H9 (cell line): Measurements from ENCODE around the gene SGO2. TPM values are rescaled to one million over a fixed set of nuclear protein-coding genes. Genes with fewer than 3 reads are reported as not detected.

Experiments
- DNase-seq: peaks from one replicate; pipeline ENCODE4 v3.0.0-alpha.2; 2017
- H2AFZ ChIP-seq: one replicate; pipeline ENCODE4 v1.6.1; 2013; ENCODE audit warnings: mild to moderate bottlenecking, low read length, control low read depth, moderate library complexity
- H2AK5ac ChIP-seq: 2 replicates; pipeline ENCODE4 v1.6.1; 2013; ENCODE audit warnings: low read length, control low read depth, mixed read lengths; ENCODE audit not compliant: insufficient read length
- H2BK120ac ChIP-seq: one replicate; pipeline ENCODE4 v1.6.1; 2013; ENCODE audit warnings: low read depth, mild to moderate bottlenecking, low read length, control low read depth, inconsistent platforms; ENCODE audit not compliant: poor library complexity, severe bottlenecking
- H2BK12ac ChIP-seq: 2 replicates; pipeline ENCODE4 v1.6.1; 2013; ENCODE audit warnings: low read length, control low read depth, mixed read lengths, low read depth; ENCODE audit not compliant: insufficient read length
- H2BK15ac ChIP-seq: 2 replicates; pipeline ENCODE4 v1.6.1; 2013; ENCODE audit warnings: low read depth, low read length, control low read depth
- H2BK20ac ChIP-seq: one replicate; pipeline ENCODE4 v1.6.1; 2013; ENCODE audit warnings: low read depth, mild to moderate bottlenecking, low read length, control low read depth, inconsistent platforms; ENCODE audit not compliant: poor library complexity, severe bottlenecking
- H2BK5ac ChIP-seq: 2 replicates; pipeline ENCODE4 v1.6.1; 2013; ENCODE audit warnings: low read length, control low read depth, mixed read lengths; ENCODE audit not compliant: insufficient read length
- H3K14ac ChIP-seq: 2 replicates; pipeline ENCODE4 v1.6.1; 2013; ENCODE audit warnings: low read length, control low read depth; ENCODE audit not compliant: insufficient read depth
- H3K18ac ChIP-seq: 2 replicates; pipeline ENCODE4 v1.6.1; 2013; ENCODE audit warnings: low read depth, mild to moderate bottlenecking, mixed read lengths, low read length, control low read depth; ENCODE audit not compliant: insufficient read length
- H3K23ac ChIP-seq: 2 replicates; pipeline ENCODE4 v1.6.1; 2013; ENCODE audit warnings: low read length, control low read depth, mixed read lengths, low read depth; ENCODE audit not compliant: insufficient read length
- H3K23me2 ChIP-seq: 2 replicates; pipeline ENCODE4 v1.6.1; 2013; ENCODE audit warnings: low read depth, mild to moderate bottlenecking, mixed read lengths, low read length, control low read depth; ENCODE audit not compliant: insufficient read length, poor library complexity, severe bottlenecking
- H3K27ac ChIP-seq: 2 replicates; pipeline ENCODE4 v1.5.1; 2013; ENCODE audit warnings: low read length, control low read depth, mixed read lengths, low read depth; ENCODE audit not compliant: insufficient read length
- H3K27me3 ChIP-seq: 2 replicates; pipeline ENCODE4 v1.6.1; 2013; ENCODE audit warnings: low read length, control low read depth, inconsistent platforms; ENCODE audit not compliant: insufficient read depth
- H3K4ac ChIP-seq: 2 replicates; pipeline ENCODE4 v1.6.1; 2013; ENCODE audit warnings: low read depth, mild to moderate bottlenecking, control low read depth, inconsistent platforms, low read length, moderate library complexity
- H3K4me1 ChIP-seq: 2 replicates; pipeline ENCODE4 v1.6.1; 2013; ENCODE audit warnings: low read length, control low read depth, inconsistent platforms; ENCODE audit not compliant: insufficient read depth
- H3K4me2 ChIP-seq: 2 replicates; pipeline ENCODE4 v1.6.1; 2013; ENCODE audit warnings: low read length, control low read depth, mixed read lengths; ENCODE audit not compliant: insufficient read length, insufficient read depth
- H3K56ac ChIP-seq: 2 replicates; pipeline ENCODE4 v1.6.1; 2013; ENCODE audit warnings: low read depth, mild to moderate bottlenecking, mixed read lengths, low read length, control low read depth; ENCODE audit not compliant: insufficient read length
- H3K79me1 ChIP-seq: 2 replicates; pipeline ENCODE4 v1.6.1; 2013; ENCODE audit warnings: low read depth, mild to moderate bottlenecking, moderate library complexity, low read length, control low read depth, inconsistent platforms; ENCODE audit not compliant: insufficient read depth, poor library complexity, severe bottlenecking
- H3K79me2 ChIP-seq: 2 replicates; pipeline ENCODE4 v1.6.1; 2013; ENCODE audit warnings: low read length, control low read depth, inconsistent platforms; ENCODE audit not compliant: insufficient read depth
- H3K9ac ChIP-seq: 2 replicates; pipeline ENCODE4 v1.6.1; 2013; ENCODE audit warnings: low read length, control low read depth, mixed read lengths; ENCODE audit not compliant: insufficient read length; ENCODE audit errors: extremely low read depth
- H3K9me3 ChIP-seq: one replicate; pipeline ENCODE4 v1.6.1; 2013; ENCODE audit warnings: low read depth, low read length, inconsistent platforms; ENCODE audit not compliant: control insufficient read depth
- H3T11ph ChIP-seq: one replicate; pipeline ENCODE4 v1.6.1; 2013; ENCODE audit warnings: mild to moderate bottlenecking, low read length, control low read depth, inconsistent platforms
- H4K20me1 ChIP-seq: one replicate; pipeline ENCODE4 v1.6.1; 2013; ENCODE audit not compliant: control insufficient read depth, insufficient read length, insufficient read depth
- H4K5ac ChIP-seq: 2 replicates; pipeline ENCODE4 v1.6.1; 2013; ENCODE audit warnings: low read depth, mild to moderate bottlenecking, mixed read lengths, low read length, control low read depth; ENCODE audit not compliant: insufficient read length
- H4K8ac ChIP-seq: replicated peaks from 2 replicates; pipeline ENCODE4 v1.6.1; 2013; ENCODE audit warnings: low read length, control low read depth, mixed read lengths, low read depth; ENCODE audit not compliant: insufficient read length
- H4K91ac ChIP-seq: 2 replicates; pipeline ENCODE4 v1.6.1; 2013; ENCODE audit warnings: low read depth, mild to moderate bottlenecking, moderate library complexity, mixed read lengths, low read length, control low read depth; ENCODE audit not compliant: insufficient read length
- H3K27ac Mint-ChIP-seq, 3 experiments: 2 replicates in 2 of 3; 3 replicates in 1 of 3; pipeline ENCODE4 v1.8.0; 2020 to 2021; ENCODE audit warnings: mixed read lengths in 3 of 3, mild to moderate bottlenecking in 1 of 3, moderate library complexity in 1 of 3
- H3K27me3 Mint-ChIP-seq: 2 replicates; pipeline ENCODE4 v1.8.0; 2021; ENCODE audit warnings: low read depth, mild to moderate bottlenecking, moderate library complexity, mixed read lengths
- H3K36me3 Mint-ChIP-seq, 3 experiments: 2 replicates in 2 of 3; 3 replicates in 1 of 3; pipeline ENCODE4 v1.8.0; 2020 to 2021; ENCODE audit warnings: low read depth in 3 of 3, mixed read lengths in 3 of 3; ENCODE audit not compliant: insufficient read depth in 1 of 3
- H3K4me1 Mint-ChIP-seq, 2 experiments: 2 replicates each; pipeline ENCODE4 v1.8.0; 2020; ENCODE audit warnings: mixed read lengths in 2 of 2
- H3K4me3 Mint-ChIP-seq, 2 experiments: 2 replicates in 1 of 2; 3 replicates in 1 of 2; pipeline ENCODE4 v1.8.0; 2020 to 2021; ENCODE audit warnings: mild to moderate bottlenecking in 2 of 2, mixed read lengths in 2 of 2, moderate library complexity in 1 of 2
- H3K9me3 Mint-ChIP-seq, 2 experiments: 2 replicates in 1 of 2; 3 replicates in 1 of 2; pipeline ENCODE4 v1.8.0; 2020; ENCODE audit warnings: mild to moderate bottlenecking in 2 of 2, mixed read lengths in 2 of 2, moderate library complexity in 1 of 2
- WGBS: extraction: QIAGEN DNeasy Blood & Tissue Kit; methylation state at CpG from one replicate; pipeline ENCODE4 v1.1.7; 2013; ENCODE audit warnings: missing lambda C conversion rate, low lambda C conversion rate, mixed read lengths; ENCODE audit not compliant: insufficient read length; ENCODE audit errors: extremely low coverage; 5-methylcytosine and 5-hydroxymethylcytosine counted together
- total RNA-seq: library from RNA; stranded (reverse); gene quantifications from 2 replicates; pipeline ENCODE4 v1.2.1, GENCODE V29; 2021
- TF ChIP-seq, protein P1 (sequence below): fragments of 200-600 bp; sonication (generic); conservative IDR thresholded peaks from 3 replicates; pipeline ENCODE4 v1.8.0; 2021; ENCODE audit warnings: antibody characterized with exemption, mild to moderate bottlenecking

SGO2 gene
- total RNA-seq, 1 experiment from 2014 or later, result 25.6 TPM

DNA sequence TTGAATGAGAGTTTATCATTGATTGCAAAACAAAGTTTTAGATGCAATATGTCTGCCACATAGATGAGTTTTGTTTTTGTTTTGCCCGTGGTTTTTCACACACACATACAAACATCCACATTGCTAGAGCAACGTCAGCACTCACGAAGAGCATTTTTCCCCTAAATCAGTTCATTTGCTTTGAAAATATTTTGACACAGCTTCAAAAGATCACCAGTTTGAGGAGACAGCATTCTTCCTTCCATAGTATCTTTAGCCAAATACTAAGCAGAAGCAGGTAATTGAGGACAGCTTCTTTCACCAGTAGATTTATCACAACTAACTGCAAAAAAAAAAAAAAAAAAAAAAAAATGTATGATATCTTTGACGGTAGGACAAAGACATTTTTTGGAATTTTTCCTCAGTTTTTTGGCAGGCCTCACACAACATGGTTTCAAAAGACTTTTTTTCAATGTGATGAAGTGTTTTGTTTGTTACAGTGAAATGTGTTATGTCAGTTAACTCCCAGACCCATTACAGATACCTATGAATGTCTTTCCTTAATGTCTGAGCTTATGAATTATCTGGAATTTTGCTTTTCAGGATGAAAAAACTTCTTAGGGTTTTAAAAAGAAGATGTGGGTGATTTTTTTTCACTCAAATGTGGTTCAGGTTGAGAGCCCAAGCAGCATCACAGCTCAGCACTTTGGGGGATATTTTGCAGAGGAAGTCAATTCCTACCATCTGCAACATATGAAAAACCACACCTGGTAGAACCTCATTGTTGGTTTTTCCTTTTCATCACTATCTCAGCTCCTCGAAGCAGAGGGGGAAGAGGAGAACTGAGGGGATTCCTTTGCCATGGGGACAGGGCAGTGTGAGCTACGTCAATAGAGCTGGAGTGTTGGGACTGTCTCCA lies 91.4 kb downstream of the SGO2 start:
- H4K8ac ChIP-seq, result no peak overlapping the region
- no peak overlapping the region for H2BK120ac ChIP-seq
- H4K5ac ChIP-seq, result no peak overlapping the region
- no peaks in the 10 kb centered on the region for H3K79me2 ChIP-seq
- H3K23me2 ChIP-seq, result no peaks in the 10 kb centered on the region
- Mint-ChIP-seq H3K36me3 (no peaks in the 10 kb centered on the region), H3K4me3 (no peak overlapping the region), H3K9me3 (no peaks in the 10 kb centered on the region), H3K27ac (no peak overlapping the region), H3K27me3 (no peaks in the 10 kb centered on the region), H3K4me1 (no peaks in the 10 kb centered on the region)
- no peaks in the 10 kb centered on the region for H4K20me1 ChIP-seq
- H3K23ac ChIP-seq, result no peak overlapping the region
- H2BK12ac ChIP-seq, result no peak overlapping the region
- no peak overlapping the region for H3K27ac ChIP-seq
- TF ChIP-seq, protein P1, sequence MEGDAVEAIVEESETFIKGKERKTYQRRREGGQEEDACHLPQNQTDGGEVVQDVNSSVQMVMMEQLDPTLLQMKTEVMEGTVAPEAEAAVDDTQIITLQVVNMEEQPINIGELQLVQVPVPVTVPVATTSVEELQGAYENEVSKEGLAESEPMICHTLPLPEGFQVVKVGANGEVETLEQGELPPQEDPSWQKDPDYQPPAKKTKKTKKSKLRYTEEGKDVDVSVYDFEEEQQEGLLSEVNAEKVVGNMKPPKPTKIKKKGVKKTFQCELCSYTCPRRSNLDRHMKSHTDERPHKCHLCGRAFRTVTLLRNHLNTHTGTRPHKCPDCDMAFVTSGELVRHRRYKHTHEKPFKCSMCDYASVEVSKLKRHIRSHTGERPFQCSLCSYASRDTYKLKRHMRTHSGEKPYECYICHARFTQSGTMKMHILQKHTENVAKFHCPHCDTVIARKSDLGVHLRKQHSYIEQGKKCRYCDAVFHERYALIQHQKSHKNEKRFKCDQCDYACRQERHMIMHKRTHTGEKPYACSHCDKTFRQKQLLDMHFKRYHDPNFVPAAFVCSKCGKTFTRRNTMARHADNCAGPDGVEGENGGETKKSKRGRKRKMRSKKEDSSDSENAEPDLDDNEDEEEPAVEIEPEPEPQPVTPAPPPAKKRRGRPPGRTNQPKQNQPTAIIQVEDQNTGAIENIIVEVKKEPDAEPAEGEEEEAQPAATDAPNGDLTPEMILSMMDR, result no peak
- H3K9me3 ChIP-seq, result no peaks in the 10 kb centered on the region
- no peak overlapping the region for H3T11ph ChIP-seq
- no peak overlapping the region for H2AK5ac ChIP-seq
- no peaks in the 10 kb centered on the region for H3K27me3 ChIP-seq
- no peak overlapping the region for H3K14ac ChIP-seq
- no peak overlapping the region for H3K4ac ChIP-seq
- no peak overlapping the region for H2BK20ac ChIP-seq
- H3K4me2 ChIP-seq, result no peak overlapping the region
- no peak overlapping the region for H4K91ac ChIP-seq
- no peaks in the 10 kb centered on the region for H3K4me1 ChIP-seq
- no peak overlapping the region for H3K9ac ChIP-seq
- H3K56ac ChIP-seq, result no peak overlapping the region
- no peak overlapping the region for H3K18ac ChIP-seq
- H2AFZ ChIP-seq, result no peak overlapping the region
- no peaks in the 10 kb centered on the region for H3K79me1 ChIP-seq
- no peak for DNase-seq
- H2BK15ac ChIP-seq, result no peak overlapping the region
- WGBS, result no CpG with 5 or more reads among the region's 6 CpGs
- H2BK5ac ChIP-seq, result no peak overlapping the region
